Gastrocnemius medialis (tissue), 4 donors: ENCODE data around the gene ZNF771. TPM values are rescaled to one million over a fixed set of nuclear protein-coding genes. Genes with fewer than 3 reads are reported as not detected.

Experiments used
- ATAC-seq, 2 donors: fragments of 150-250 bp; one replicate each; pipeline ENCODE4 v1.9.1; 2016
- DNase-seq, 2 donors: peaks; one replicate each; pipeline ENCODE4 v3.0.0-alpha.2; 2019
- H3K27ac ChIP-seq, 4 donors: fragments of 200-600 bp; sonication (generic); 1 replicate in 1 of 4; 2 replicates in 3 of 4; pipeline ENCODE4 v1.5.1; 2016 to 2018; ENCODE audit warnings: mild to moderate bottlenecking in 2 of 4, moderate library complexity in 1 of 4
- H3K27me3 ChIP-seq, 3 donors: fragments of 200-600 bp; sonication (generic) in 2 of 3; 1 replicate in 1 of 3; 2 replicates in 2 of 3; pipeline versions ENCODE4 v1.5.1 to v1.6.0; 2016 to 2019; ENCODE audit warnings: mild to moderate bottlenecking in 1 of 3, moderate library complexity in 1 of 3
- H3K36me3 ChIP-seq, 2 donors: fragments of 200-600 bp; sonication (generic) in 1 of 2; one replicate each; pipeline ENCODE4 v1.5.1; 2017 to 2018
- H3K4me1 ChIP-seq, 2 donors: fragments of 200-600 bp; sonication (generic) in 1 of 2; one replicate each; pipeline ENCODE4 v1.5.1; 2016 to 2017; ENCODE audit warnings: mild to moderate bottlenecking in 2 of 2
- H3K4me3 ChIP-seq, 4 donors: fragments of 200-600 bp; sonication (generic) in 3 of 4; 1 replicate in 1 of 4; 2 replicates in 3 of 4; pipeline ENCODE4 v1.5.1; 2016 to 2019; ENCODE audit warnings: mild to moderate bottlenecking in 2 of 4
- H3K9me3 ChIP-seq, 3 donors: fragments of 200-600 bp; sonication (generic) in 2 of 3; 1 replicate in 1 of 3; 2 replicates in 2 of 3; pipeline ENCODE4 v1.5.1; 2016 to 2019
- CTCF ChIP-seq, 5 experiments: fragments of 450-650 bp in 3 of 5; fragments of 200-600 bp in 2 of 5; sonication (generic) in 2 of 5; IDR thresholded peaks in 4 of 5; conservative IDR thresholded peaks in 1 of 5; 1 replicate in 4 of 5; 2 replicates in 1 of 5; pipeline ENCODE4 v1.5.1; 2016 to 2019; ENCODE audit warnings: antibody characterized with exemption in 5 of 5, mild to moderate bottlenecking in 3 of 5, moderate library complexity in 3 of 5
- POLR2A ChIP-seq, 2 donors: fragments of 450-650 bp; IDR thresholded peaks; one replicate each; pipeline ENCODE4 v1.6.1; 2017; ENCODE audit warnings: antibody characterized with exemption in 2 of 2, mild to moderate bottlenecking in 2 of 2, moderate library complexity in 2 of 2
- in situ Hi-C, 4 donors: fragments of 200-750 bp; cut with MboI; loops; one replicate each; pipeline versions ENCODE4 v1.15.0 to v1.8.0; 2017; ENCODE audit warnings: low sequenced_read_pairs in 4 of 4
- intact Hi-C: fragments of 100-400 bp; cut with DNase I; formaldehyde crosslinking; loops from one replicate; pipeline ENCODE4 v1.15.1; 2023; ENCODE audit warnings: low total_unique reads
- total RNA-seq, 4 donors: library from RNA; depleted of rRNA; stranded (reverse); fragments of >200 nt; gene quantifications; one replicate each; pipeline versions ENCODE4 v1.1.0 to v1.2.3, GENCODE V29; 2016

Gene ZNF771
- total RNA-seq, 4 donors from 2014 or later, result 16.7 to 34.1 (median 24.7) TPM

- Histone ChIP-seq H3K9me3 (no peaks in the 10 kb centered on the region), H3K4me1 (peaks cover 8 to 14% of the 10 kb centered on the region in 2 donors), H3K27ac (peak overlapping the region; percentile 93 to 99 (median 96)), H3K27me3 (no peaks in the 10 kb centered on the region), H3K4me3 (peak overlapping the region; percentile 60 to 77 (median 66)), H3K36me3 (peaks cover 0 to 19% of the 10 kb centered on the region in 2 donors)
- in situ Hi-C loops, result loop anchor here in 2 of 4 donors (25.0 kb wide), 2 partner anchors 305 to 355 kb away; partner anchors contain the start of genes ALDOA (in 1 of the 2), GDPD3 (in 1 of the 2) and MAPK3 (in 1 of the 2)
- TF ChIP-seq CTCF (IDR thresholded peaks at IDR 0.05 in 4 of 5, conservative IDR thresholded peaks at IDR 0.05 in 1 of 5), result peak; percentile 12 to 42 (median 37)
- peak; percentile 63 to 73 for TF ChIP-seq POLR2A (IDR thresholded peaks at IDR 0.05)
- intact Hi-C loops, result loop anchor here (10.0 kb wide), 1 partner anchor 353 kb away; the partner anchor contains the start of gene ALDOA
- peak; percentile 67 to 85 for DNase-seq
- ATAC-seq, result peak; percentile 84 to 86
Observed at GRCh38 chr16:30417529-30418349, 10.3 kb downstream of the ZNF771 start.

- in situ Hi-C loops, result loop anchor here in 2 of 4 donors (25.0 kb wide), 2 partner anchors 306 to 356 kb away; partner anchors contain the start of genes ALDOA (in 1 of the 2), GDPD3 (in 1 of the 2) and MAPK3 (in 1 of the 2)
- no peaks in the 10 kb centered on the region for H3K9me3 ChIP-seq
- peak overlapping the region; percentile 93 to 99 (median 96) for H3K27ac ChIP-seq
- H3K4me1 ChIP-seq, result peaks cover 8 to 14% of the 10 kb centered on the region in 2 donors
- DNase-seq (no peak), ATAC-seq (no peak)
- TF ChIP-seq POLR2A (IDR thresholded peaks at IDR 0.05) (no peak), CTCF (IDR thresholded peaks at IDR 0.05 in 4 of 5, conservative IDR thresholded peaks at IDR 0.05 in 1 of 5) (no peak)
- H3K27me3 ChIP-seq, result no peaks in the 10 kb centered on the region
- H3K4me3 ChIP-seq, result peak overlapping the region; percentile 60 to 77 (median 66)
- peaks cover 0 to 23% of the 10 kb centered on the region in 2 donors for H3K36me3 ChIP-seq
- intact Hi-C loops, result loop anchor here (10.0 kb wide), 1 partner anchor 354 kb away; the partner anchor contains the start of gene ALDOA
Observed at GRCh38 chr16:30418350-30419181, 11.2 kb downstream of the ZNF771 start.

DNA sequence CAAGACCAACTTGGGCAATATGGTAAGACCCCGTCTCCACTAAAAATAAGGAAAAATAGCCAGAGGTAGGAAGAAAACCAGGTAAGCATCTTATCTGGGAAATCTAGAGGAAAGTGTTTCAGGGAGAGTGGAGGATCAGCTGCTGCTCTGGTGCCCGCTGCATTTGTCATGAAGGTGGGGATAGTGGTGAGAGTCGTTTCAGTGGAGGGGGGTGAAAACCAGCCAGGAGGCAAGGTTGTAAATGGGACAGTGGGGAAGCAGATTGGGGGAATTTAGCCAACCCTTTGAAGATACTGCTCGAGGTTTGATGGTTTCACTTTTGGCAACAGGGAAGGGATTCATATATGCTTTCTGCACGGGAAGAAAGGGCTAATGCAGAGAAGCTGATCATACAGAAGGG is 13.6 kb downstream of the ZNF771 start:
- intact Hi-C loops, result no loop called here

More for the DNA sequence above, 13.6 kb downstream of the ZNF771 start:
- H3K27me3 ChIP-seq, result no peaks in the 10 kb centered on the region
- DNase-seq (no peak), ATAC-seq (no peak)
- H3K9me3 ChIP-seq, result no peaks in the 10 kb centered on the region
- peaks cover 6 to 8% of the 10 kb centered on the region in 2 donors for H3K4me1 ChIP-seq
- TF ChIP-seq POLR2A (IDR thresholded peaks at IDR 0.05), result no peak
- TF ChIP-seq CTCF (IDR thresholded peaks at IDR 0.05 in 4 of 5, conservative IDR thresholded peaks at IDR 0.05 in 1 of 5), result no peak
- in situ Hi-C loops, result loop anchor here in 2 of 4 donors (25.0 kb wide), 2 partner anchors 309 to 359 kb away; partner anchors contain the start of genes ALDOA (in 1 of the 2), GDPD3 (in 1 of the 2) and MAPK3 (in 1 of the 2)
- H3K4me3 ChIP-seq, result no peak overlapping the region
- H3K36me3 ChIP-seq, result peaks cover 0 to 32% of the 10 kb centered on the region in 2 donors
- H3K27ac ChIP-seq, result no peak overlapping the region
